ENCODE results near the gene SV2C.
"Not testable (repeated sequence)": the region's sequence is repeated elsewhere in the genome, so short reads cannot be mapped to it uniquely, and the experiment has no call there.

Gene SV2C

GRCh38 chr5:76292620-76293322 is 209.6 kb downstream of the SV2C start:
- no peak for DNase-seq (ENCODE audit: low read depth in 1 of 2, low spot score in 1 of 2)

DNA sequence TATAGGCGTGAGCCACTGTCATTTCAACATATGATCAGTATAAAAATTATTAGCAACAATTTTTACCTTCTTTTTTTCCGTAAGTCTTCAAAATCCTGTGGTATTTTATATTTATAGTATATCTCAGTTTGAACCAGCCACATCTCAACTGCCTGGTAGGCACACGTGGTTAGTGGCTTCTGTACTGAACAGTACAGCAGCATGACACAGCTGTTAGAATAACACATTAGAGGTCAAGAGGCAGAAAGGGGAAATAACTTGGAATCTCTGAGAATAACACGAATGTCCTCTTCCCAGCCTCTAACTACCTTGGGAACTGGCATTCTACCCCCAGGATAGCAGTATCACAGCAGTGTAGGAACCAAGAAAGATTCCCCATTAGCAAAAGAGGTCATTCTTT is 211.4 kb downstream of the SV2C start:
- DNase-seq (ENCODE audit: low read depth in 1 of 2, low spot score in 1 of 2) = no peak

- DNase-seq (ENCODE audit: low read depth in 1 of 2, low spot score in 1 of 2) = no peak
Observed at GRCh38 chr5:76298852-76299251, 215.7 kb downstream of the SV2C start.

DNA sequence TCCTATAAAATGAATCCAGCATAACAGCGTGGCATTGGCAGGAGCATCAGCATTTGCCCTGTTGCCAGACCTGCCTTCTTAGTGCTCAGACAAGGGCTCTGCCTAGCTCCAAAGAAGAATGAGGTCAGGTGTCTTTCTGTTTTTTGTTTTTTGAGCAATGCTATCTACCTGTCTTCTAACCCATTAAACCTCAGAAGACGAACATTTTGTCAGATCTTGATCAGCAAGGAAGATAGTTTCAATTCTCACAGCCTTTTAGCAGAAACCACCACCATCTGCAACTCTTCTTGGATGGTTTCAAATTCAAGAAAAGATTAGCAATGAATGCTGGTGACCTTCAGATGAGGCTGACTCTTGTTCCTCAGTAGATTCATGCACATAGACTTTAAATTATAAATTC is 216.4 kb downstream of the SV2C start:
- DNase-seq (ENCODE audit: low read depth in 1 of 2, low spot score in 1 of 2) = no peak

- not testable (repeated sequence) for DNase-seq (ENCODE audit: low read depth in 1 of 2, low spot score in 1 of 2)
Observed at GRCh38 chr5:76301932-76302331, 218.7 kb downstream of the SV2C start.

DNA sequence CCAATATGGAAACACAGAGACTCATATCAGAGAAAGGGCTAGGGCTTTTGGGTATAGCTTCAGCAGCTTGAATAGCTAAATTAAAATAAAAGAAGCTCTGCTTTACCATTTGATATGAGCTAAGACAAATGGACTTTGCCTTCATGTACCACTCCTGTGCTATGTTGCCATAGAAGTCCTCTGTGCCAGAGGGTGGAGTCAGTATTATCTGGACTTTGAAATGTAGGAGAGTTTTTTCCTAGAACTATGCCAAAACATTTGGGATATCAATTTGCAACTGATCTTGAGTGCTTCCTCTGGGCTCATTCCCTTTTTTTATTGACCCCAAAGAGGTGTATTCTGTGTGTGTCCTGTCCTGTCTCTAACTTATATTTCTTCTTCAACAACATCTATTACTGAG is 219.5 kb downstream of the SV2C start:
- not testable (repeated sequence) for DNase-seq (ENCODE audit: low read depth in 1 of 2, low spot score in 1 of 2)

GRCh38 chr5:76303921-76304320 is 220.7 kb downstream of the SV2C start:
- DNase-seq (ENCODE audit: low read depth in 1 of 2, low spot score in 1 of 2) = no peak

DNA sequence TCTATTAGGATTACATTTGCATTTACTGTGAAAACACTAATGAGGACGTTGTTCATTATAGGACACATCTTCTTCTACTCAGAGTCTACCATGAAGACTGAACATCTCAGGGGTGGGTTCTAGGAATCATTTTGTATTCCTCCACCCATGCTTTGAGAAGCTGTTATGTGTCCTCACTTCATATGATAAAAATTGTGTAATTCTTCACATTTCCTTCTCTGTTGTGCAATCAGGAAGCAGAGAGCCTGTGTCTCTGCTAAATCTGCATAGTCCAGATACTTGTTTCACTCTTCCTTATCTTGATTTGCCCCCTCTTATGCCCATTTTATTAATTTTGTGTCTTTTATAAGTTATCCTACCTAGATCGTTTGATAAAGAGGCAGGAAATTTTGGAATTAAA is 222.1 kb downstream of the SV2C start:
- no peak for DNase-seq (ENCODE audit: low read depth in 1 of 2, low spot score in 1 of 2)

DNA sequence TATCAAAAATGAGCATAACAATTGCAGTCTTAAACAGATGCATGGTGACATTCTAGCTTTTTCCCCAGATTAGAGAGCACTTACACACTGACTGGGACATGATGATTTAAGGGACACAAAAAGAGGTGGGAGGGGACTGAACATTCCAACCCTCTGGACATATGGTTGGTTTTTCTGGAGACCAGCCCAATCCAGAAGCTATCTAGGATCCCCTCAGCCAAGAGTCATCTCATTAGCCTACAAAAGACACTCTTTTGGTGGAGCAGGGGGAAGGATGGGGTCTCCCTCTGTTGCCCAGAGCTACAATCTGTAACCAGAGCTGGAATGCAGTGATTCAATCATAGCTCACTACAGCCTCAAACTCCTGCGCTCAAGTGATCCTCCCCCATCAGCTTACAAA is 222.6 kb downstream of the SV2C start:
- DNase-seq (ENCODE audit: low read depth in 1 of 2, low spot score in 1 of 2) = no peak

DNA sequence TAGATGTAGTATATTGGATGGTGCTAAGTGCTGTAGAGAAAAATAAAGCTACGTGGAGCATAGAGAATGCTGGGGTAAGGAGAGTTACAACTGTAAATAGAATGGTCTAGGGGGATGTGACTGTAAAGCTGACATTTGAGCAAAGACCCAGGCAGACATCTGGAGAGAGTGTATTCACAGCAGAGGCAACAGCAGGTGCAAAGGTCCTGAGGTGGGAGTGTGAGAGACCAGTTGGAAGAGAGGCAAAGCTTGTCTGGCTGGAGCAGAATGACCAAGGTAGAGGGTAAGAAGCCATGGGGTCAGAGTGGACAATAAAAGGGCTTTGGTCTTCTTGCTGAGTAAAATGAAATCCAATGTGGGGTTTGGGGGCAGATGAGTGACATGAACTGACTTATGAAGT is 227.0 kb downstream of the SV2C start:
- no peak for DNase-seq (ENCODE audit: low read depth in 1 of 2, low spot score in 1 of 2)

DNA sequence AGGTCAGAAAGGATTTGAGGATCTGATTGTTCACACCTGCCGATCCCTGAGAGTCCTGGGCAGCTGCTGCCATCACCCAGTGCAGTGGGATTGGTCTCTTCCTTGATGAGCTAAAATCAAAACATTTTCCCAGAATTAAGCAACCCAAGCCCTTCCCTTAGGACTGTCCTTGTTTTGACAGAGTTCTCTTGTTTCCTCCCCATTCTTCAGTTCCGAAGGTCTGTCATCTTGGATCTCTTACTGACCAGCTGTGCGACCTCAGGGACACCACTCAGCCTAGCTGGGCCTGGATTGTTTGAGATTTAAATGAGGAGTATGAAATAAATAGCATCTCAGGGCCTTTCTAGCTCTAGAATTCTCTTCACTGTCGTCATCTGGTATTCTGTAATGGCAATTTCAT is 229.6 kb downstream of the SV2C start:
- DNase-seq (ENCODE audit: low read depth in 1 of 2, low spot score in 1 of 2) = no peak

- no peak for DNase-seq (ENCODE audit: low read depth in 1 of 2, low spot score in 1 of 2)
Observed at GRCh38 chr5:76314643-76315042, 231.5 kb downstream of the SV2C start.

DNA sequence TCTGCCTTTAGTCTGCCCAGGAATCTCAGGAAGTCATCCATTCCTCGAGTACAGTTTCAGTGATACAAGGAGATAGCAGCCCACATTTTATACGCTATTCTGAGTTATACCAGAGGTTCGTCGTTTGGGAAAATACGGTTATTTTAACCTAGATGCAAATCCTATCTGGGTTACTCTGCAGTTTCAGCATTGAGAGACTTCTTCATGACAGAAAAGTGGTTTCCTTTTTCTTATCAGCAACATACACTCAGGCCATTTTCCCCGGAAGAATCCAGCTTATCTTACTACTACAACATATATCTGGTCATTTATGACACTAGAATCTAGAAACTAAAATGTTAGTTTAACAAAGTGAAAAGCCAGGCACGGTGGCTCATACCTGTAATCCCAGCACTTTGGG is 236.5 kb downstream of the SV2C start:
- DNase-seq (ENCODE audit: low read depth in 1 of 2, low spot score in 1 of 2) = no peak

GRCh38 chr5:76323494-76323893 is 240.3 kb downstream of the SV2C start:
- not testable (repeated sequence) for DNase-seq (ENCODE audit: low read depth in 1 of 2, low spot score in 1 of 2)

DNA sequence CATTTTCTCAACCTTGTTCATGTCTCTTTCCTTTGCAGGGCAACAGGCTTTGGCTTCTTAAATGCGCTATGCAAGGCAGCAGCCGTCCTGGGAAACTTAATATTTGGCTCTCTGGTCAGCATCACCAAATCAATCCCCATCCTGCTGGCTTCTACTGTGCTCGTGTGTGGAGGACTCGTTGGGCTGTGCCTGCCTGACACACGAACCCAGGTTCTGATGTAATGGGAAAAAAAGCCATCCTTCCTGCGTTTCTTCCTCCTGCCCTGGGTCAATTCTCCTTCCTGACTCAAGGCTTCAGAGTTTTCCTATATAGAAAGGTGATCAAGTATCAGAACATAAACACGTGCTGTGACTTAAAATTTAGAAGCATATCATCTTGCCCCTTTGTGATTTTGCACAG is 242.1 kb downstream of the SV2C start:
- no peak for DNase-seq (ENCODE audit: low read depth in 1 of 2, low spot score in 1 of 2)

DNA sequence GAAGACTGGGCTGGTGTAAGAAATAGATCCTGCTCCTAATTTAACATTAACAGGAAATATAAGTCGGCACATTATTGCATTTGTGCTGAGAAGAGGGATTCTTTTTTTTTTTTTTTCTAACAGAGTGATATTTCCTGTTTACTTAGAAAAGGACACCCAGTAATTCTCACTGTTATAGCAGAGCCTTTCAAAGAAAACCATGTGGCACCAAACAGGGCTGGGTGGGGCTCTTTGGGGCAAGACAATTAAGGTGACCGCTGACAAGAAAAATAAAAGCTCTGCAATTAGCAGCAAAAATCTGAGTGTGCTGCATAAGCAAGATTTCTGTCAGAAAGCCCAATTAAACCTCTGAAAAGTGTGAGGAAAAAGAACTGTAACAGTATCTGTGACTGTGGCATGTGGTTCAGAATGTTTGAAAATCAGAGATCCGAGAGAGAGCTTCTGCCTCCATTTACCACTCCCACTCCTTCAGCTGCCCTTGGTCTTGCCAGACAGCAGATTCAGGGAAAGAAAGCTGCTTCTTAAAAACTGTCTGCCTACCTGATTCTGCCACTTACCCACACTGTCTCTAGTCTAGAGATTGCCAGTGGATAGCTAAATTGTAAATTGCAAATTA is 242.8 kb downstream of the SV2C start:
- DNase-seq (ENCODE audit: low read depth in 1 of 2, low spot score in 1 of 2) = no peak

DNA sequence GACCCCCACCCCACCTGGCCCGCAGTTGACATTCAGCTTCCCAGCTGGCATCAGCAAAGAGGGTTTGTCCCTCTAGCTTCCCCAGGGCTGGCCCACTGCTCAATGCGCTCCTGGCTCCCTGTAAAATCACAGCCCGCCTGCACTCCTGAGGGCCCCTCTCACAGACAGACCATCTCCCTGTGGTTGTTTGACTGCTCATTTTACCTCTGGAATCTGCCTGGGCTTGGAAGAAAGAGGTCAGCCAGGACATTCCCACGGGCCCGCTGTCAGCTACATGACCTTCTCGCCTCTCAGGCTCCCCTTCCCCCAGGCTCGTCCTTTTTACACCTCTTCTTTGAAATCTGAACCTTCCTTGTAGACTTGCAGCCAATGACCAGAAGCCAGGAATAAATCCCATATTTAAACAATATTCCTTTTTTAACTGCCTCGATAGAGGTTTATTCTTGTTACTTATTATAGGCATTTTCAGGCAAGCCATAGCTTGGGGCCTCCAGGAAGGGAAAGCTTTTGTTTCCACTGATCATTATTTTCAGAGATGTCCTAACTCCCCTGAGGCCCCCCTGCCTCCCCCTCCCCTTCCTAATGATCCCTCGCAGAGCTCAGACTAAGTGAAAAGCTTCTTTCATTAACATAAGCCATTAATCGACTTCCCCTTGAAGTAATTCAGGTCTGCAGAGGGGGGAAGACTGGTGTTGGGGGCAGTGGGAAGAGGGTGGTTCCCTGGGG is 243.6 kb downstream of the SV2C start:
- DNase-seq (ENCODE audit: low read depth in 1 of 2, low spot score in 1 of 2) = no peak

DNA sequence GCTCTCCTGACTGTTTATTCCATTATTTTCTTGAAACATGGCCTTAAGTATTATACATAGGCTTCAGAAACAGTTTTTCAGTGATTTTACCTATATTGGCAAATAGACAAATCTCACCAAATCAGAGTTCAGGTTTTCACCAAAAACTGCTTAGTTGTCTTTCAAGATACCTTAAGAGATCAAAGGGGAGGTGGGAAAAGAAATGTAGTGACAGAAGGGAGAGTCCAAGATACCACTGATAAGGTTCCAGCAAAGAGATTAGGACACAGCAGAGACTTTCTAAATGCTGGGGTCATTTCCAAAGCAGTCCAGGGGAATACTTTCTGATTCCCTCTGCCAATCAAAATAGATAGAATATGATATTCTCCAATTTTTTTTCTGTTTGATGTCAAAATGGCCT is 246.2 kb downstream of the SV2C start:
- no peak for DNase-seq (ENCODE audit: low read depth in 1 of 2, low spot score in 1 of 2)

- no peak for DNase-seq (ENCODE audit: low read depth in 1 of 2, low spot score in 1 of 2)
Observed at GRCh38 chr5:76331126-76331525, 247.9 kb downstream of the SV2C start.

DNA sequence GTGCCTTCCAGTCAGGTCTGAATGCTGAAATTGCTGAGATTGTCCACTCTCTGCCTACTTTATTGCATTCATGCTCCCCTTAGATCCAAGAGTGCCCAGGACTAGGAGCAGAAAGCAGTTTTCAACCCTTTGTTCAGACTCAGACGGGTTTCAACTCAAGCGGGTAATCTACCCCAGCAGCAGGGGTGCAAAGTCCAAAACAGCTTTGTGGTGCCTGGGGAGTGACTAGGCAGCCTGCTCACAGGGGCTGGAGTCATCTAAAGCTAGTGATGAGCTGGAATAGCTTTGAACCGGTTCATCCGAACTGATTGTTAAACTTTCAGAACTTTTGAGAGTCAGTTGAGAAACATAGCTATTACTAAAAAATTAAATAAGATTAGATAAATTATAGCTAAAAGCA is 248.9 kb downstream of the SV2C start:
- no peak for DNase-seq (ENCODE audit: low read depth in 1 of 2, low spot score in 1 of 2)

GRCh38 chr5:76332611-76333205 is 249.5 kb downstream of the SV2C start:
- no peak for DNase-seq (ENCODE audit: low read depth in 1 of 2, low spot score in 1 of 2)

GRCh38 chr5:76333571-76333970 is 250.4 kb downstream of the SV2C start:
- no peak for DNase-seq (ENCODE audit: low read depth in 1 of 2, low spot score in 1 of 2)

Data from activated T-helper 1 cell treated with anti-CD3 and anti-CD28 coated beads, Interleukin-2, amount 50 U/mL, for 16 hours (primary cell).